Activated CD4-positive, alpha-beta T cell treated with anti-CD3 and anti-CD28 coated beads, Interleukin-2, amount 10 ng/mL, durations not matched to agents 7 days and 5 days (primary cell): ENCODE results near the gene SIVA1. TPM values are rescaled to one million over a fixed set of nuclear protein-coding genes. Genes with fewer than 3 reads are reported as not detected.

Source experiments
- CTCF ChIA-PET: fragments of 350-600 bp; sonication (Branson Sonifier 250); formaldehyde crosslinking; loops from one replicate; lab custom pipeline; 2021; ENCODE audit warnings: antibody characterized with exemption; lab: Charles Lee
- POLR2A ChIA-PET: fragments of 350-600 bp; sonication (Branson Sonifier 250); formaldehyde crosslinking; loops from one replicate; lab custom pipeline; 2021; ENCODE audit warnings: antibody characterized with exemption; lab: Charles Lee
- DNase-seq: peaks from one replicate; pipeline ENCODE4 v3.0.0-alpha.2; 2020
- H3K27ac Mint-ChIP-seq: one replicate; pipeline ENCODE4 v1.8.0; 2021; ENCODE audit warnings: mild to moderate bottlenecking, moderate library complexity, mixed read lengths
- H3K27me3 Mint-ChIP-seq: one replicate; pipeline ENCODE4 v1.8.0; 2021; ENCODE audit warnings: mixed read lengths
- H3K36me3 Mint-ChIP-seq: one replicate; pipeline ENCODE4 v1.8.0; 2021; ENCODE audit warnings: low read depth, mixed read lengths
- H3K4me1 Mint-ChIP-seq: one replicate; pipeline ENCODE4 v1.8.0; 2021; ENCODE audit warnings: mixed read lengths
- H3K4me3 Mint-ChIP-seq: one replicate; pipeline ENCODE4 v1.8.0; 2021; ENCODE audit warnings: mild to moderate bottlenecking, moderate library complexity, mixed read lengths
- H3K9me3 Mint-ChIP-seq: one replicate; pipeline ENCODE4 v1.8.0; 2021; ENCODE audit warnings: mixed read lengths
- total RNA-seq, 2 experiments: library from RNA; stranded (reverse); gene quantifications; one replicate each; pipeline ENCODE4 v1.2.3, GENCODE V29; 2021

Gene SIVA1
- total RNA-seq, 2 experiments from 2014 or later, result 84.7 to 135 TPM

DNA sequence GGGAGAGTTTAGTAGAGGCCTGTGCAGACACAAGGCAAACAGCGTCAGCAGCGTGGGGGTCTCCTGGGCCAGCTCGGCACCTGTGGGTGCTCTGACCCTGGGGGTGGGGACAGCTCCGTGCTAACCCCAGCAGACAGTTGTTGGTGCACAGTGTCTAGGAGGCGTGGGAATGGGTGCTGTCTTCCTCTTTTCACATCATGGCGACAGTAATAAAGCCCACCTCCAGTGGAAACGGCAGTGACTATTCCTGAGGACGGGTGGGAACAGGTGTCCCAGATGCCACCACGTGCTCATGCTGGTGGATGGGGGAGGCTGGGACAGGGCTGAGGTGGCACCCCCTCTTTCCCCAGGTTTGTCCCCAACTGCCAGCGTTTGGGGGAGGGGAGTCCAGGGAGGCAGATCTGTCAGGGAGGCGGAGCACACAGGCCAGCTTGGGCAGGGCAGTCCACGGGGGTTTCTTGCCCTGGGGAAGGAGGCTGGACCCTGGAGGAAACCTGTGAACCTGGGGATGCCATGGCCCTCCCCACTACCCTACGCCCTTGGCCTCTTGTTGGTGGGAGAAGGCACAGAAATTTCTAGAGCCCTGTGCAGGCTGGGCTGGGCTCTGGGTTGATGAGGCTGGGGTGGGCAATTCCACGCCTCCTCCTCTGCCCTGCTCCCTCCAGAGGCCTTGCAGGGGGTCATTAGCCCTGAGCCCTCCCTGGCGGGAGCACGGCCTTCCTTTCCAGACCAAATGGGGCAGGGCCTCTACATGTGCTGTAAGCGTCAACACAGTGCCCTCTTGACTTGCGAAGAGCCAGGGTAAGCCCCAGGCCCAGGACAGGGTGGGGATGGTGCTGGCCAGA, 51.8 kb downstream of the SIVA1 start:
- no peak for DNase-seq
- CTCF ChIA-PET, result interaction anchor here (1.0 kb wide), 1 partner anchor 22 kb away, joined by 3 read pairs; no protein-coding TSS in a partner anchor
- H3K4me3 Mint-ChIP-seq, result no peak overlapping the region

GRCh38 chr14:104805326-104805678, 52.4 kb downstream of the SIVA1 start:
- no peaks in the 10 kb centered on the region for H3K36me3 Mint-ChIP-seq
- H3K9me3 Mint-ChIP-seq, result no peaks in the 10 kb centered on the region
- no peak for DNase-seq
- ChIA-PET CTCF (no interaction called here), POLR2A (no interaction called here)
- H3K4me1 Mint-ChIP-seq, result peaks cover 13% of the 10 kb centered on the region
- H3K27me3 Mint-ChIP-seq, result no peaks in the 10 kb centered on the region
- no peak overlapping the region for H3K4me3 Mint-ChIP-seq
- no peak overlapping the region for H3K27ac Mint-ChIP-seq

More for the DNA sequence above, 51.8 kb downstream of the SIVA1 start:
- no peaks in the 10 kb centered on the region for H3K36me3 Mint-ChIP-seq
- H3K4me1 Mint-ChIP-seq, result peaks cover 15% of the 10 kb centered on the region
- H3K27ac Mint-ChIP-seq, result no peak overlapping the region
- no peaks in the 10 kb centered on the region for H3K9me3 Mint-ChIP-seq
- POLR2A ChIA-PET, result no interaction called here
- no peaks in the 10 kb centered on the region for H3K27me3 Mint-ChIP-seq

GRCh38 chr14:104805941-104806624, 53.1 kb downstream of the SIVA1 start:
- ChIA-PET POLR2A (no interaction called here), CTCF (no interaction called here)
- Mint-ChIP-seq H3K4me3 (no peak overlapping the region), H3K4me1 (peaks cover 13% of the 10 kb centered on the region), H3K36me3 (no peaks in the 10 kb centered on the region), H3K9me3 (no peaks in the 10 kb centered on the region), H3K27ac (no peak overlapping the region), H3K27me3 (no peaks in the 10 kb centered on the region)
- no peak for DNase-seq

DNA sequence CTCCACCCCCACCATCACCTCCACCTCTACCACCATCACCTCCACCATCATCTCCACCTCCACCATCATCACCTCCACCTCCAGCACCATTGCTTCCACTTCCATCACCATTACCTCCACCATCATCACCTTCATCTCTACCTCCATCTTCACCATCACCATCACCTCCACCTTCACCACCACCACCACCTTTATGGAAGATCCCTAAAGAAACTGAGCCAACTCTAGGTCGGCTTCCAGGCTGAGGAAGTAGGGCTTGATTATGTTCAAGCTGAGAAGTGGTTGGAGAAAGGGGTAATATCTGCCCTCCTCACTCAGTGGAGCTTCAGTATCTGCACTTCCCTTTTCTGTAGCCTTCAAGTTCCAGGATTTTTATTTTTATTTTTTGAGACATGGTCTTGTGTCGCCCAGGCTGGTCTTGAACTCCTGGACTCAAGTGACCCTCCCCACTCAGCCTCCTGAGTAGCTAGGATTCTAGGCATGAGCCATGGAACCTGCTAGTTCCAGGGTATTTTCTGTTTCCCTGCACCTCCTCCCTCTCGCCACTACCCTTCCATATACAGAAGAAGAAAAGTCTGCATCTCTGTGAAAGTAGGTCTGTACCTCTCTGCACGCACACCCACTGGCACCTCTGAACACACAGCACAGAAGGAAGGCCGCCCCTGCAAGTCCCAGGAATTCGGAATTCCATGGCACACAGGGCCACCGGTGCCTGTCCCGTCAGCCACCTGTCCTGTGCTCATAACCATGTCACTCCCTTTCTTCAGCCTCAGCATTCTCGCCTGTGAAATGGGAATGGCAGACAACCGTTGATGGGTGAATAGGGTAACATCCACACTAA, 53.9 kb downstream of the SIVA1 start:
- DNase-seq, result no peak
- H3K27me3 Mint-ChIP-seq, result no peaks in the 10 kb centered on the region
- H3K36me3 Mint-ChIP-seq, result no peaks in the 10 kb centered on the region
- H3K9me3 Mint-ChIP-seq, result no peaks in the 10 kb centered on the region
- peak overlapping the region; percentile 50 for H3K27ac Mint-ChIP-seq
- peaks cover 7% of the 10 kb centered on the region for H3K4me1 Mint-ChIP-seq
- ChIA-PET CTCF (no interaction called here), POLR2A (no interaction called here)
- H3K4me3 Mint-ChIP-seq, result no peak overlapping the region

- no peak for DNase-seq
- no peak overlapping the region for H3K27ac Mint-ChIP-seq
- H3K9me3 Mint-ChIP-seq, result no peaks in the 10 kb centered on the region
- CTCF ChIA-PET, result no interaction called here
- no peaks in the 10 kb centered on the region for H3K36me3 Mint-ChIP-seq
- H3K4me1 Mint-ChIP-seq, result peaks cover 3% of the 10 kb centered on the region
- no peaks in the 10 kb centered on the region for H3K27me3 Mint-ChIP-seq
- H3K4me3 Mint-ChIP-seq, result no peak overlapping the region
- POLR2A ChIA-PET, result no interaction called here
Observed at GRCh38 chr14:104808456-104808855, 55.5 kb downstream of the SIVA1 start.

Other genes with a start within 250 kb of the SIVA1 start
- gene C14orf180, start 173.4 kb upstream of the SIVA1 start, total RNA-seq, result not detected
- not detected for gene TMEM179, start 148.4 kb upstream of the SIVA1 start, total RNA-seq
- 100 to 1,000 TPM; 163 to 171 TPM for gene INF2, start 63.5 kb upstream of the SIVA1 start, total RNA-seq
- gene ADSS1, start 28.9 kb upstream of the SIVA1 start, total RNA-seq, result 1 to 10 TPM in 1 of 2 experiments, under 1 TPM in 1; 0.81 to 1.2 TPM
- 100 to 1,000 TPM; 159 to 166 TPM for gene AKT1, start 42.6 kb downstream of the SIVA1 start, total RNA-seq
- gene ZBTB42, start 48.0 kb downstream of the SIVA1 start, total RNA-seq, result 1 to 10 TPM; 4.5 to 5.8 TPM
- 1 to 10 TPM; 3.0 TPM for gene CEP170B, start 112.1 kb downstream of the SIVA1 start, total RNA-seq
- not detected for gene PLD4, start 171.7 kb downstream of the SIVA1 start, total RNA-seq
- gene AHNAK2, start 225.2 kb downstream of the SIVA1 start, total RNA-seq, result not detected
- under 1 TPM; 0.60 to 0.77 TPM for gene CLBA1, start 232.6 kb downstream of the SIVA1 start, total RNA-seq